Measurements from ENCODE around the gene PRICKLE3.
"Not testable (repeated sequence)": the region's sequence is repeated elsewhere in the genome, so short reads cannot be mapped to it uniquely, and the experiment has no call there.

The PRICKLE3 gene

DNA sequence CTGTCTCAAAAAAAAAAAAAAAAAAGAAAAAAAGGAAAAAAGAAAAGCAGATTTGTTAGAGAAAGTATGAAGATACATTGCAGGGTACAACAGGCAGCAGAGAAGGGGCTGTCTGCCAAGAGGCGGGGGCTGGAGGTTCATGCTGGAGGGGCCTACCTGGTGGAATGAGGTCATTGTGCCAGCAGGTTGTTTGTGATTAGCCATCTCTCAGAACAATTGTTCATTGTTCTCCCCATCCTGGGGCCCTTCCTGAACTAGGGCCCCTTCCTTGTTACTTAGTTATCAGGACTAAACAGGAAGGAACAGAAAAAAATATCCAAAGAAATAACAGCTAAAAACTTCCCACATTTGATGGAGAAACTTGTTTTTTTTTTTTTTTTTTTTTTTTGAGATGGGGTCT, 48.7 kb downstream of the PRICKLE3 start:
- no peak for DNase-seq (ENCODE audit: low read depth)
- TF ChIP-seq, protein P1, sequence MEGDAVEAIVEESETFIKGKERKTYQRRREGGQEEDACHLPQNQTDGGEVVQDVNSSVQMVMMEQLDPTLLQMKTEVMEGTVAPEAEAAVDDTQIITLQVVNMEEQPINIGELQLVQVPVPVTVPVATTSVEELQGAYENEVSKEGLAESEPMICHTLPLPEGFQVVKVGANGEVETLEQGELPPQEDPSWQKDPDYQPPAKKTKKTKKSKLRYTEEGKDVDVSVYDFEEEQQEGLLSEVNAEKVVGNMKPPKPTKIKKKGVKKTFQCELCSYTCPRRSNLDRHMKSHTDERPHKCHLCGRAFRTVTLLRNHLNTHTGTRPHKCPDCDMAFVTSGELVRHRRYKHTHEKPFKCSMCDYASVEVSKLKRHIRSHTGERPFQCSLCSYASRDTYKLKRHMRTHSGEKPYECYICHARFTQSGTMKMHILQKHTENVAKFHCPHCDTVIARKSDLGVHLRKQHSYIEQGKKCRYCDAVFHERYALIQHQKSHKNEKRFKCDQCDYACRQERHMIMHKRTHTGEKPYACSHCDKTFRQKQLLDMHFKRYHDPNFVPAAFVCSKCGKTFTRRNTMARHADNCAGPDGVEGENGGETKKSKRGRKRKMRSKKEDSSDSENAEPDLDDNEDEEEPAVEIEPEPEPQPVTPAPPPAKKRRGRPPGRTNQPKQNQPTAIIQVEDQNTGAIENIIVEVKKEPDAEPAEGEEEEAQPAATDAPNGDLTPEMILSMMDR (IDR thresholded peaks at IDR 0.05; ENCODE audit: low read depth, low read length, missing control alignments), result no peak
- H3K4me3 ChIP-seq (ENCODE audit: low read depth, low read length), result no peak overlapping the region

GRCh38 chrX:49133759-49134158, 52.4 kb downstream of the PRICKLE3 start:
- TF ChIP-seq, protein P1 (IDR thresholded peaks at IDR 0.05; ENCODE audit: low read depth, low read length, missing control alignments), result no peak
- no peak overlapping the region for H3K4me3 ChIP-seq (ENCODE audit: low read depth, low read length)
- DNase-seq (ENCODE audit: low read depth), result no peak

DNA sequence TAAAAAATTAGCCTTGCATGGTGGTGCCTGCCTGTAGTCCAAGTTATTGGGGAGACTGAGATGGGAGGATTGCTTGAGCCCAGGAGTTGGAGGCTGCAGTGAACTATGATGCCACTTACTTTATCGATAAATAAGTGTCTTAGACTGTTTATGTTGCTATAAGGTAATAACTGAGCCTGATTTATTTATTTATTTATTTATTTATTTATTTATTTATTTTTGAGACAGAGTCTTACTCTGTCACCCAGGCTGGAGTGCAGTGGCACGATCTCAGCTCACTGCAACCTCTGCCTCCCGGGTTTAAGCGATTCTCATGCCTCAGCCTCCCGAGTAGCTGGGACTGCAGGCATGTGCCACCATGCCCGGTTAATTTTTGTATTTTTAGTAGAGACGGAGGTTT, 53.9 kb downstream of the PRICKLE3 start:
- not testable (repeated sequence) for H3K4me3 ChIP-seq (ENCODE audit: low read depth, low read length); DNase-seq (ENCODE audit: low read depth)

- no peak overlapping the region for H3K4me3 ChIP-seq (ENCODE audit: low read depth, low read length)
- TF ChIP-seq, protein P1 (IDR thresholded peaks at IDR 0.05; ENCODE audit: low read depth, low read length, missing control alignments), result no peak
- DNase-seq (ENCODE audit: low read depth), result no peak
Measured at GRCh38 chrX:49129427-49129826, 56.7 kb downstream of the PRICKLE3 start.

DNA sequence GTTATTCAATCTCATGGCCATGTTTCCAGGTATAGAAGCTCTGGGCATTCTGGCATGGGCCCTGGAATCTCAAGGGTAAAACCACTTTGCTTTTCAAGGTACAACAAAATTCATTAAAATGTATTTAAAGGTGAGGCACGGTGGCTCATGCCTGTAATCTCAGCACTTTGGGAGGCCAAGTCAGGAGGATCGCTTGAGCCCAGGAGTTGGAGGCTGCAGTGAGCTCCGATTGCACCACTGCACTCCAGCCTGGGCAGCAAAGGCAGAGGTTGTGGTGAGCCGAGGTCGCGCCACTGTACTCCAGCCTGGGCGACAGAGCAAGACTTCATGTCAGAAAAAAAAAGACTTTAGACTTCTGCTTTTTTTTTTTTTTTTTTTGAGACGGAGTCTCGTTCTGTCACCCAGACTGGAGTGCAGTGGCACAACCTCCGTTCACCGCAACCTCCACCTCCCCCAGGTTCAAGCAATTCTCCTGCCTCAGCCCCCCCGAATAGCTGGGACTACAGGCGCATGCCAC, 58.4 kb downstream of the PRICKLE3 start:
- H3K4me3 ChIP-seq (ENCODE audit: low read depth, low read length); DNase-seq (ENCODE audit: low read depth): not testable (repeated sequence)
